Cardiac fibroblast (primary cell): ENCODE measurements around the gene CDKL4.

ENCODE experiments used
- DNase-seq, 2 donors: peaks; one replicate each; pipeline versions ENCODE4 v3.0.0 to v3.0.0-alpha.2; 2010; ENCODE audit warnings: low read depth in 2 of 2
- H3K4me3 ChIP-seq, 2 donors: replicated peaks in 1 of 2; 1 replicate in 1 of 2; 2 replicates in 1 of 2; pipeline ENCODE4 v1.5.1; 2011; ENCODE audit warnings: low read depth in 2 of 2, low read length in 2 of 2, mild to moderate bottlenecking in 2 of 2, moderate library complexity in 1 of 2
- CTCF ChIP-seq: IDR thresholded peaks from one replicate; pipeline ENCODE4 v1.5.1; 2011; ENCODE audit warnings: low read depth, mild to moderate bottlenecking, low read length, inconsistent platforms

CDKL4 gene

GRCh38 chr2:39228413-39229209, 15.2 kb downstream of the CDKL4 start:
- DNase-seq, result no peak
- H3K4me3 ChIP-seq, result peak overlapping the region in 1 of 2 donors; percentile 21
- no peak for TF ChIP-seq CTCF

- peak; percentile 80 to 85 for DNase-seq
- no peak overlapping the region for H3K4me3 ChIP-seq
- peak; percentile 89 for TF ChIP-seq CTCF
Observed at GRCh38 chr2:39227628-39228412, 15.9 kb downstream of the CDKL4 start.

GRCh38 chr2:39225567-39225966, 18.2 kb downstream of the CDKL4 start:
- no peak overlapping the region for H3K4me3 ChIP-seq
- TF ChIP-seq CTCF, result no peak
- DNase-seq, result no peak

GRCh38 chr2:39223909-39224308, 19.9 kb downstream of the CDKL4 start:
- H3K4me3 ChIP-seq, result no peak overlapping the region
- no peak for TF ChIP-seq CTCF
- no peak for DNase-seq

GRCh38 chr2:39221459-39221858, 22.3 kb downstream of the CDKL4 start:
- H3K4me3 ChIP-seq, result no peak overlapping the region
- no peak for DNase-seq
- TF ChIP-seq CTCF, result no peak

- no peak overlapping the region for H3K4me3 ChIP-seq
- no peak for DNase-seq
- TF ChIP-seq CTCF, result no peak
Observed at GRCh38 chr2:39220136-39220535, 23.6 kb downstream of the CDKL4 start.
